MCF 10A (cell line): Measurements from ENCODE around the gene LDAH. TPM values are rescaled to one million over a fixed set of nuclear protein-coding genes. Genes with fewer than 3 reads are reported as not detected.

Source experiments
- BruUV-seq: library from RNA; stranded (reverse); fragments of 400-500 nt; replicated peaks from 2 replicates; lab custom pipeline; 2021; lab: Mats Ljungman, UMichigan
- CTCF ChIA-PET: fragments of 300-600 bp; sonication (Branson Sonifier 250); formaldehyde crosslinking; extraction: SDS; loops from one replicate; lab custom pipeline; 2021; ENCODE audit warnings: antibody characterized with exemption, inconsistent platforms; lab: Yijun Ruan, JAX
- POLR2A ChIA-PET: fragments of 300-600, 350-650 bp; sonication (Branson Sonifier 250); formaldehyde crosslinking; extraction: SDS; loops from one replicate; lab custom pipeline; 2020; ENCODE audit warnings: antibody characterized with exemption, inconsistent platforms; lab: Yijun Ruan, JAX
- DNase-seq: peaks from one replicate; pipeline ENCODE4 v3.0.0-alpha.2; 2018; ENCODE audit not compliant: unreplicated experiment
- H3K27ac Mint-ChIP-seq: one replicate; pipeline ENCODE4 v1.8.0; 2022; ENCODE audit warnings: mild to moderate bottlenecking, low read depth, mixed read lengths; ENCODE audit not compliant: unreplicated experiment
- H3K27me3 Mint-ChIP-seq: one replicate; pipeline ENCODE4 v1.8.0; 2022; ENCODE audit warnings: mixed read lengths; ENCODE audit not compliant: insufficient read depth, unreplicated experiment
- H3K36me3 Mint-ChIP-seq: one replicate; pipeline ENCODE4 v1.8.0; 2022; ENCODE audit warnings: mild to moderate bottlenecking, moderate library complexity, mixed read lengths; ENCODE audit not compliant: insufficient read depth, unreplicated experiment
- H3K4me1 Mint-ChIP-seq: one replicate; pipeline ENCODE4 v1.8.0; 2022; ENCODE audit warnings: mixed read lengths; ENCODE audit not compliant: insufficient read depth, unreplicated experiment
- H3K4me3 Mint-ChIP-seq: one replicate; pipeline ENCODE4 v1.8.0; 2022; ENCODE audit warnings: mild to moderate bottlenecking, moderate library complexity, mixed read lengths; ENCODE audit not compliant: unreplicated experiment
- H3K9me3 Mint-ChIP-seq: one replicate; pipeline ENCODE4 v1.8.0; 2022; ENCODE audit warnings: mixed read lengths; ENCODE audit not compliant: unreplicated experiment
- CTCF ChIP-seq: fragments of 200-600 bp; IDR thresholded peaks from one replicate; pipeline ENCODE4 v1.8.0; 2022; ENCODE audit warnings: antibody characterized with exemption, mild to moderate bottlenecking; ENCODE audit not compliant: unreplicated experiment
- intact Hi-C: fragments of 100-400 bp; cut with micrococcal nuclease; formaldehyde crosslinking; loops from 2 replicates; pipeline ENCODE4 v1.14.1; 2022
- total RNA-seq: library from RNA; stranded (reverse); gene quantifications from 2 replicates; pipeline ENCODE4 v1.2.3, GENCODE V29; 2022

The LDAH gene
- total RNA-seq, 1 experiment from 2014 or later: 17.0 TPM

GRCh38 chr2:20832606-20833005 is 9.7 kb upstream of the LDAH start:
- Mint-ChIP-seq H3K36me3 (no peaks in the 10 kb centered on the region), H3K4me3 (no peak overlapping the region), H3K4me1 (no peaks in the 10 kb centered on the region), H3K27me3 (peaks cover 60% of the 10 kb centered on the region), H3K9me3 (no peaks in the 10 kb centered on the region), H3K27ac (no peak overlapping the region)
- POLR2A ChIA-PET: interaction anchor here (0.7 kb wide), 1 partner anchor 893 kb away, joined by 3 read pairs; no protein-coding TSS in a partner anchor
- TF ChIP-seq CTCF: no peak
- intact Hi-C loops: no loop called here
- CTCF ChIA-PET: no interaction called here
- DNase-seq: no peak
- no TSS peak for BruUV-seq

GRCh38 chr2:20829861-20830260 is 7.0 kb upstream of the LDAH start:
- TF ChIP-seq CTCF: no peak
- H3K9me3 Mint-ChIP-seq: no peaks in the 10 kb centered on the region
- CTCF ChIA-PET: interaction anchor here (0.6 to 0.7 kb wide), 2 partner anchors 25 to 150 kb away, joined by 3 to 4 read pairs; no protein-coding TSS in a partner anchor
- H3K4me3 Mint-ChIP-seq: no peak overlapping the region
- no peaks in the 10 kb centered on the region for H3K36me3 Mint-ChIP-seq
- peaks cover 45% of the 10 kb centered on the region for H3K27me3 Mint-ChIP-seq
- DNase-seq: no peak
- BruUV-seq: no TSS peak
- H3K27ac Mint-ChIP-seq: no peak overlapping the region
- H3K4me1 Mint-ChIP-seq: no peaks in the 10 kb centered on the region
- POLR2A ChIA-PET: no interaction called here
- intact Hi-C loops: no loop called here

- POLR2A ChIA-PET: interaction anchor here (0.6 to 3.2 kb wide), 7 partner anchors 10 to 122 kb away, joined by 3 to 24 read pairs (median 11); no protein-coding TSS in a partner anchor
Observed at GRCh38 chr2:20823917-20824316, 1.0 kb upstream of the LDAH start.

GRCh38 chr2:20818820-20819219 is 4.1 kb downstream of the LDAH start:
- no peaks in the 10 kb centered on the region for H3K9me3 Mint-ChIP-seq
- intact Hi-C loops: no loop called here
- H3K4me1 Mint-ChIP-seq: peaks cover 6% of the 10 kb centered on the region
- no peaks in the 10 kb centered on the region for H3K36me3 Mint-ChIP-seq
- CTCF ChIA-PET: interaction anchor here (1.0 kb wide), 1 partner anchor 143 kb away, joined by 3 read pairs; no protein-coding TSS in a partner anchor
- BruUV-seq: no TSS peak
- no peak for TF ChIP-seq CTCF
- no peaks in the 10 kb centered on the region for H3K27me3 Mint-ChIP-seq
- H3K4me3 Mint-ChIP-seq: no peak overlapping the region
- POLR2A ChIA-PET: no interaction called here
- no peak overlapping the region for H3K27ac Mint-ChIP-seq
- no peak for DNase-seq

More at GRCh38 chr2:20823917-20824316, 1.0 kb upstream of the LDAH start:
- no peak overlapping the region for H3K27ac Mint-ChIP-seq
- TF ChIP-seq CTCF: no peak
- no peaks in the 10 kb centered on the region for H3K27me3 Mint-ChIP-seq
- H3K4me1 Mint-ChIP-seq: peaks cover under 1% of the 10 kb centered on the region
- BruUV-seq: no TSS peak
- intact Hi-C loops: no loop called here
- no peaks in the 10 kb centered on the region for H3K9me3 Mint-ChIP-seq
- CTCF ChIA-PET: interaction anchor here (1.0 to 4.3 kb wide), 5 partner anchors 12 to 140 kb away, joined by 3 to 23 read pairs (median 6); no protein-coding TSS in a partner anchor
- no peaks in the 10 kb centered on the region for H3K36me3 Mint-ChIP-seq
- H3K4me3 Mint-ChIP-seq: no peak overlapping the region
- no peak for DNase-seq
